Measurements from ENCODE around the gene THRB.

Gene THRB

GRCh38 chr3:24512564-24513197, 18.0 kb upstream of the THRB start:
- DNase-seq (ENCODE audit: low read depth) = no peak

DNA sequence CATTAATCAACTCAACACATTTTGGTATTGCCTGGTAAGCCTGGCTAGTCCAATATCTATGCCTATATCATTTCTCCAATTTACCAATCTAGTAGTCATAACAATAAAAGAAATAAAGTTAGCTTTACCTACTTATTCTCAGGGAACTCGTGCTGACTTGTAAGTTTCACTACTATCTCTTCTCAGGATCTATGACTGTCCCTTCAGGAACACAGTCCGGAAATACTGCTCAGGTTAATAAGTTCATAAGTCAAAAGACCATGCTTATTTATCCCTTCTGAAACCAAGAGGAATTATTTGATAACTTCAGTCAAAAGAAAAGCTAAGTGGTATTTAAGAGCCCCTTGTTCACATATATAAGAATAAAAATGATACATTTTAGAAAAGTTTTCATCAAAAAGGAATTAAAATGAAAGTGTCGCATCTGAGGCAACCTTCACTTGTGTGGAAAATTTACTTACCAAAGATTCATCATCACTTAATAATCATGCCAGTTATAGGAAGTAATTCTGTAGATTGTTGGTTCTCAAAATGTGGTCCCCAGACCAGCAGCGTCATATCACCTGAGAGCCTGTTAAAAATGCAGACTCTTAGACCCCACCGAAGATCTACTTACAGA, 15.5 kb upstream of the THRB start:
- no peak for DNase-seq (ENCODE audit: low read depth)

DNA sequence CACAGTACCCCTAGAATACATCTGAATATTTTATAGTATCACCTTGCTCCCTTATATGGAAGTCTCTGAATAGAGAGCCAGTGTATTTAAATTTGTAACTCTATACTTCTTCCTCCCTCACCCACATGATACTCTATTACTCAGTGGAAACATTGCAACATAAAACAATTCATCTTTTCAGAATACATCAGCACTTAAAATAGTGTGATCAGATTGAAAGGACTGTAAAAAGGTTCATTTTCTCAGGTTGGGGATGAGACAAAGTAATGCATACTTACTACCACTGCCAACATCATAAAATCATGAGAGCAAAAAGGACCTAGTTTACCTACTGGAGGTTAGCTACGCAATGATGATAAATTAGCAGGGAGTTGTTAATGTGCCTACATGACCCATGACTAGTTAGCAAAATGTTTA, 13.8 kb upstream of the THRB start:
- DNase-seq (ENCODE audit: low read depth) = no peak

GRCh38 chr3:24507776-24508422, 13.2 kb upstream of the THRB start:
- DNase-seq (ENCODE audit: low read depth) = no peak

GRCh38 chr3:24506966-24507775, 12.5 kb upstream of the THRB start:
- DNase-seq (ENCODE audit: low read depth) = no peak

GRCh38 chr3:24505691-24506550, 11.3 kb upstream of the THRB start:
- no peak for DNase-seq (ENCODE audit: low read depth)

DNA sequence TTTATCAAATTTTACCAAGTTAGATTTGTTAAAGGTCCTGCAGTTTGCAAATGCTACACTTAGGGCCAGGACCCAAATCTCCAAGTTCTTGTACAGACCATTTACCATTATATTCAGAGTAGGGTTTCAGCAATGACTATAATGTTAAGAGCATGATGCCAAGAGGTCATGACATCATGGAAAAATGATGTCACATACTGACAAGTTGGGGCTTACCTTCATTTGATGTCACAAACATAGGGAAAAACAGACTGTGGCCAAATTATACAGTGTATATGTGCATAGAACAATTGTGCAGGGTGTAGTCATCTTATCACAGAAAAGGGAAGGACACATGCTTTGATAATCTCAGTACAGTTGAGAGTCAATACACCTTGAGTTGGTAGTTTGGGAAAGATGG, 10.1 kb upstream of the THRB start:
- DNase-seq (ENCODE audit: low read depth) = no peak

GRCh38 chr3:24503616-24504113, 9.0 kb upstream of the THRB start:
- no peak for DNase-seq (ENCODE audit: low read depth)

- DNase-seq (ENCODE audit: low read depth) = no peak
Observed at GRCh38 chr3:24502690-24503089, 8.0 kb upstream of the THRB start.

- no peak for DNase-seq (ENCODE audit: low read depth)
Observed at GRCh38 chr3:24500806-24501205, 6.2 kb upstream of the THRB start.

- no peak for DNase-seq (ENCODE audit: low read depth)
Observed at GRCh38 chr3:24499991-24500390, 5.3 kb upstream of the THRB start.

GRCh38 chr3:24498796-24499195, 4.1 kb upstream of the THRB start:
- no peak for DNase-seq (ENCODE audit: low read depth)

DNA sequence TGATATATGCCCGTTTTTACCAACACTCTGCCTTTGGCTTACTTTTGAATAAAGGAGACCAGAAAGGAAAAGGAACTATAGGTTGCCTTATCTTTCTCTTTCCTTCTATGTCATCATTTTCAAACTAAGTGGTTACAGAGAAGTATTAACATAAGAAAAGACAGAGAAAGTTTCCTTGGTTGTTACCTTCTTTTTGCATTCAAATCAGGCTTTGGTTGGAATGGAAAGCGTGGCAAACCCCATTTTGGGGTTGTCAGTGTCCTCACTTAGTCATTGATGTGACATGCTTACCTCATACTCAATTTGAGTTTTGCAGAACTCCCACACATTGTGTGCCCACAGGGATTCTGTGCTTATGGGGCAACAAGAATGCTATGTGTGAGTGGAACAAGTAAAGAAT, 3.7 kb upstream of the THRB start:
- no peak for DNase-seq (ENCODE audit: low read depth)

- no peak for DNase-seq (ENCODE audit: low read depth)
Observed at GRCh38 chr3:24497942-24498341, 3.3 kb upstream of the THRB start.

DNA sequence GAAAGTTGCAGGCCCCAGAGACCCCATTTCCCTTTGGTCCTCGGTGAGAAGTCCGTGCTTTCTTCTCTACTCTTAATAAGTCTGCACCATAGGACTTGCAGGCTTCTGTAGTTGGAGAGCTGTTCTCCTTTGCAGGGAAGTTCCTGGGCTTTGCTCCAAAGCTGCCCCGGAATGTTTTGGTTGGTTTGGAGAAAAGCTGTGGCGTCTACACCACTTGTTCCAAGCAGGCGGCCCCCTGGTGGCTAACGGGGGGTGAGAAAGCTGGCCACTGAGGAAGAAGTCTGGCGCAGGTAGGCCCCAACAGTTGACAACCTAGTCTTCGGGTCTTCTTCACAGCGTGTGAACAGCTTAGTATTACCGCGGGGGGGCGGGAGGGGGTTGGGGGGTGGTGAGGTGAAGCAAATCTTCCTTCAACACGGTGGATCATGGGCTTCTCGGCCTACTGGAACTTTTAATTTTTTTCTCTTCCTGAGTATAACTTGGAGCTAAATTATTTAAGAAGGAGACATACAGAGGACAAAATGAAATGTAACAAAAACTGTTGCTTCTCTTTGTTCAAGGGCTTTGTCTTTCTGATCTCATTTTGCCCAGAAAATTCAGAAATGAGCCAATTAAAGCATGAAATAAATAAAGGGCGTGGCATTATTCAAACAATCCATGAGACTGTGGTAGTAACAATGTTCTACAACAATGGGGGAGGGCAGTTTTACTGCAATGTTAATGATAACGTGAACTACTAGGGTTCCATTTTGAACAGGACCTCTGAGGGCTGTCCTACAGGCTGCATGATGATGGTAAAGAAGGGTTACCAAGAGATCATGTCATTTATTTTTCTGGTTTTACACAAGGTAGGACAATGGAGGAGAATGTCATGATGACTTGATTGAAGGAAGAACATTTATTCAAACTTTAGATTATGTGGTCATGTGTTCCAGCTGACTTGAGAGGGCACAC, 2.2 kb upstream of the THRB start:
- DNase-seq (ENCODE audit: low read depth) = no peak

GRCh38 chr3:24495326-24495994, 810 bp upstream of the THRB start:
- no peak for DNase-seq (ENCODE audit: low read depth)

GRCh38 chr3:24493746-24494617, 668 bp downstream of the THRB start:
- no peak for DNase-seq (ENCODE audit: low read depth)

GRCh38 chr3:24492971-24493551, 1.6 kb downstream of the THRB start:
- no peak for DNase-seq (ENCODE audit: low read depth)

DNA sequence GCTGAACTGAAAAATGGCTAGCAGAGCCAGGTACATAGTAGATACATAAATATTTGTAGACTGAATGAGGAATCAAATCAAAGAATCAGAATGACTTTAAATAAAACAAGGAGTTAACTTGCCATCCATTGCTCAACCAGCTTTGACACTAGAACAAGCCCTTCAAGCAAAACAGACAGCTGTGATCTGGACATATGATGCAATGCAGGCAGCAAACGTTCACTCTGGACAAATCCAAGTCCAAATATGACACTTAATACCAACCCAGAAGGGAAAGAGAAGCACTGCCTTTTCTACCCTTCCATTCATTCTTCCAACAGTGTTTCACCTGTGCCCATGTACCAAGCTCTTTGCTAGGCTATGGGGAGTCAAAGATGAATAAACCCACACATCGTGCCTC, 4.5 kb downstream of the THRB start:
- DNase-seq (ENCODE audit: low read depth) = no peak

Data from GM04504 (cell line).